IPS DF 6.9 (cell line): ENCODE results near the gene NPPB.

Source experiments
- DNase-seq: peaks from one replicate; pipeline ENCODE4 v3.0.0-alpha.2; 2013; ENCODE audit warnings: low read depth, low spot score
- H3K27ac ChIP-seq: one replicate; pipeline ENCODE4 v1.5.1; 2013; ENCODE audit warnings: low read length, control low read depth
- H3K27me3 ChIP-seq: 2 replicates; pipeline ENCODE4 v1.6.1; 2013; ENCODE audit warnings: mild to moderate bottlenecking, low read length; ENCODE audit not compliant: control insufficient read depth, insufficient read depth
- H3K36me3 ChIP-seq: 2 replicates; pipeline ENCODE4 v1.6.1; 2013; ENCODE audit warnings: low read length; ENCODE audit not compliant: control insufficient read depth, insufficient read depth
- H3K4me1 ChIP-seq: 2 replicates; pipeline ENCODE4 v1.6.1; 2013; ENCODE audit warnings: low read length; ENCODE audit not compliant: control insufficient read depth, insufficient read depth
- H3K4me3 ChIP-seq: 2 replicates; pipeline ENCODE4 v1.5.1; 2013; ENCODE audit warnings: mild to moderate bottlenecking, low read length
- H3K9me3 ChIP-seq: 2 replicates; pipeline ENCODE4 v1.6.1; 2013; ENCODE audit warnings: low read length, inconsistent platforms; ENCODE audit not compliant: control insufficient read depth, insufficient read depth
- WGBS: extraction: QIAGEN DNeasy Blood & Tissue Kit; methylation state at CpG from one replicate; pipeline ENCODE4 v1.1.7; 2013; ENCODE audit warnings: mixed read lengths, missing lambda C conversion rate; ENCODE audit not compliant: insufficient read length, insufficient coverage; 5-methylcytosine and 5-hydroxymethylcytosine counted together

The NPPB gene

DNA sequence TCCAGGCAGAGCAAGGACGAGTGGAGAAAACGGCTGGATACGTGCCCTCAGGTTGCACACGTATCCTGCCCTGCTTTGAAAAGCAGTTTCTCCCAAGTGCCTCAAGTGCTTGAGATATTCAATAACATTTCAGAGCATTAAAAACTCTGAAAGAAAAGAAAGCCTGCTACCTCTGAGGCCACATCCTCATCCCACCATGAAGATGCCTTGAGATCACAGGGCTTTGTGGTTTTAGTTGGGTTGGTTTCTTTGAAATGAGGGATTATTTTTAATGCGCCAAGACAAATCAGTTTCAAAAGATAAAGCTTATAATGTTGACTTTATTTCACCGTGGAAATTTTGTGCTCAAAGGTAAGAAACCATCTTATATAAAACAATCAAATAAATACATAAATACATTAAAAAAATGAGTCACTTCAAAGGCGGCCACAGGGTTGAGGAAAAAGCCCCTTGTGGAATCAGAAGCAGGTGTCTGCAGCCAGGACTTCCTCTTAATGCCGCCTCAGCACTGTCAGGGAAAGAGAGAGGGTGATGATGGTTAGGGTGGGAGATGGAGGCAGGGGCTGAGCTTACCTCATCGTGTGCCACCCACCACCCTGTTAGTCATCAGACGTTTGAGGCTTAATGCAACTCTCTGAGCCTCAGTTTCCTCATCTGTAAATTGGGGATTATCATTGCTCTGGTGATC, 1.4 kb downstream of the NPPB start:
- Histone ChIP-seq H3K36me3 (no peaks in the 10 kb centered on the region), H3K27ac (no peak overlapping the region), H3K4me3 (no peak overlapping the region), H3K4me1 (no peaks in the 10 kb centered on the region), H3K27me3 (peaks cover 5% of the 10 kb centered on the region; the same call in 1 of the 2 replicates), H3K9me3 (no peaks in the 10 kb centered on the region)
- WGBS, result no CpG with 5 or more reads among the region's 10 CpGs
- DNase-seq, result no peak

DNA sequence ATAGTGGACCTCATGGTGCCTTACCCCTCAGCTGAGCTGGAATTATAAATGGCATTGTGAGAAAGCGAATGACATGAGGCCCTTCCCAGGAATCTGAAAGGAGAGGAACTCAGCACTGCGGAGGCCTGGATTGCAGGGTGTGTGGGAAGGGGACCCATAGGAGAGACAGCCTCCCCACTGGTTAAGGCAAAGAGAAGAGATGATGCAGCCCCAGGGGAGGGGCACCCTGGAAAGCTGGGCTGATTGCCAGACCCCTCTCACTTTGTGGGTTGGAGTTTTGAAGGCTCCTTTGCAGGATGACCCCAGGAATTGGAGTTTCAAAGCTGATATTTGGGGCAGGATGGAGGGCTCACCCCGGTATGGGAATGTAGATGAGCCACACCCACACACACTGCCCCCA, 2.0 kb downstream of the NPPB start:
- H3K4me1 ChIP-seq, result no peaks in the 10 kb centered on the region
- no peak overlapping the region for H3K4me3 ChIP-seq
- WGBS, result no CpG with 5 or more reads among the region's 3 CpGs
- H3K27ac ChIP-seq, result no peak overlapping the region
- H3K27me3 ChIP-seq, result peaks cover 5% of the 10 kb centered on the region; the same call in 1 of the 2 replicates
- no peaks in the 10 kb centered on the region for H3K9me3 ChIP-seq
- DNase-seq, result no peak
- H3K36me3 ChIP-seq, result no peaks in the 10 kb centered on the region

DNA sequence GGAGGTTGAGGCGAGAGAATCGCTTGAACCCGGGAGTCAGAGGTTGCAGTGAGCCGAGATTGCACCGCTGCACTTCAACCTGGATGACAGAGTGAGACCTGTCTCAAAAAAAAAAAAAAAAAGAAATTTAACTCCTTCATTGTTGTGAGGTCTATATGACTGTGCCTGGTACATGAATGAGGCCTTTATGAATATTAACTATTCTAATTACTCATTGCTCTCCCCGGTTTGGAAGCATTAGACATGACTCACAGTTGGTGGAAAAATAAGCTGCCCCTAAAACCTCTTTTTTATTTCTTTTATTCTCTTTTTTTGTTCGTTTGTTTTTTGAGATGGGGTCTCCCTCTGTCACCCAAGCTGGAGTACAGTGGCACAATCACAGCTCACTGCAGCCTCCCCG, 3.3 kb downstream of the NPPB start:
- no peaks in the 10 kb centered on the region for H3K36me3 ChIP-seq
- no CpG with 5 or more reads among the region's 8 CpGs for WGBS
- H3K4me3 ChIP-seq, result no peak overlapping the region
- no peak overlapping the region for H3K27ac ChIP-seq
- H3K27me3 ChIP-seq, result peaks cover 5% of the 10 kb centered on the region; the same call in 1 of the 2 replicates
- no peaks in the 10 kb centered on the region for H3K9me3 ChIP-seq
- no peaks in the 10 kb centered on the region for H3K4me1 ChIP-seq
- no peak for DNase-seq

DNA sequence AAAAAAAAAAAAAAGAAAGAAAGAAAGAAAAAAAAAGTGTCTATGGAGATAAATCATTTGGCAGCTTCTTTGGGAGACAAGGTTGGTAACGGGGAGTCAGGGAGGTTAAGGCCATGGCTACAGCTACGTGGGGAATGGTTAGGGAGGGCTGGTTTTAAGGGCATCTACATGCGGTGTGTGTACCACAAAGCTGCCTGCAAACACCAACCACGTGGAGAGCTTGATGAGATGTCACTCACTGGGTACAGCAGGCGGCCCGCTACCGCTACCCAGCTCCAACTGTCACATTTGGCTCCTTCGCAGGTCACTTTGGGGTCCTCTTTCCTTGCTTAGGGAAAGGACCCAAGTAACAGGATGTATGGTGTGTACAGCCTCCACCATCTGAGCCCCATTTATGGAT, 4.2 kb downstream of the NPPB start:
- WGBS, result no CpG with 5 or more reads among the region's 8 CpGs
- Histone ChIP-seq H3K9me3 (no peaks in the 10 kb centered on the region), H3K27me3 (peaks cover 5% of the 10 kb centered on the region; the same call in 1 of the 2 replicates), H3K27ac (no peak overlapping the region), H3K36me3 (no peaks in the 10 kb centered on the region), H3K4me1 (no peaks in the 10 kb centered on the region), H3K4me3 (no peak overlapping the region)
- no peak for DNase-seq

DNA sequence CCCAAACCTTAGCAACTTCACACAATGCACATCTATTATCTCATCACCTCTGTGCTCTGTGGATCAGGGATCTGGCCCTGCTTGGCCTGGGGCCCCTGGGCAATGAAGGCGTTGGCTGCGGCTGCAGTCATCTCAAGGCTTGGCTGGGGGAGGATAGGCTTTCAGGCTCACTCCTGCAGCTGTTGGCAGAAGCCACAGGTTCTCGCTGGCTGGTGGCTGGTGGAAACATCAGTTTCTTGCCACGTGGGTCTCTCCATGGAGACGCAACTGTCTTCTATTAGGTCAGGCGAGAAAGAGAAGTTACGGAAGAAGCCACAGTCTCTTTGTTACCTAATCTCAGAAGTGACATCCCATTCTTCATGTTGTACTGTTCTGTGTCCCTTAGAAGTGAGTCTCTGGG, 7.6 kb downstream of the NPPB start:
- Histone ChIP-seq H3K9me3 (no peaks in the 10 kb centered on the region), H3K36me3 (no peaks in the 10 kb centered on the region), H3K4me1 (no peaks in the 10 kb centered on the region), H3K4me3 (no peak overlapping the region), H3K27me3 (no peaks in the 10 kb centered on the region), H3K27ac (no peak overlapping the region)
- no CpG with 5 or more reads among the region's 7 CpGs for WGBS
- DNase-seq, result no peak

DNA sequence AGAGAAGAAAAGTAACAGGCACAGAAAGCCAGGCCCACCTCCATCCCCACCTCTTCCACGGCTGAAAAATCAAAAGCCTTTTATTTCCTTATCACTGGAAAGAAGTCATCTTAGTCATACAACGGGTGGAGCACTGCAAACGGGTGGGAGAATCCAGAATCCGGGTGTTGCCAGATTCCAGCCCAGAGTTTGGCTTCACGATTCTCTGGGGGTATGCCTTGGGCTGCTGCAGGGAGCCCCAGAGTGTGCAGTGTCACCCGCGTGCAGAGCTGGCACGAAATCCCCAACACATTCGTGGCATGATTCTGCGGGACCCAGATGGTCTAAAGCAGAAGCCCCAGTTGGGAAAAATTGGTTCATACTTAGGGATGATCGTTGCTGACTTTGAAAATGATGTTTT, 8.6 kb downstream of the NPPB start:
- no peaks in the 10 kb centered on the region for H3K27me3 ChIP-seq
- WGBS, result no CpG with 5 or more reads among the region's 11 CpGs
- no peak overlapping the region for H3K4me3 ChIP-seq
- no peak for DNase-seq
- peaks cover 3% of the 10 kb centered on the region; the same call in 1 of the 2 replicates for H3K36me3 ChIP-seq
- no peak overlapping the region for H3K27ac ChIP-seq
- H3K9me3 ChIP-seq, result no peaks in the 10 kb centered on the region
- no peaks in the 10 kb centered on the region for H3K4me1 ChIP-seq

DNA sequence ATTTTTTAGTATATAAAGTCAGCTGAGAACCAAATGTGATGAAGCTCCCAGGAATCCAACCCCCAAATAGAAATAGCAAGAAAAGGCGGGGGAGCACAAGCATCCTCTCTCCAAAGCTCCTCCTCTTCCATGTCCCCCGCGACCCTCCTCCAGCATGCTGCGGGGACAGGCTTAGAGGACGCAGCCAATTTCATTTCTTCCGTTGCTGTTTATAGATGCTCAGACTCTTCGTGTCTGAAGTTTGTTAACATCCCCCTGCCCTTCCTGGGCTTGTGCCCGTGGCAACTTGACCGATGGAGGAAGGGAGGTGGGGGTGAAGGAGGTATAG, 10.4 kb downstream of the NPPB start:
- Histone ChIP-seq H3K9me3 (no peaks in the 10 kb centered on the region), H3K36me3 (peaks cover 3% of the 10 kb centered on the region; the same call in 1 of the 2 replicates), H3K4me3 (no peak overlapping the region), H3K27ac (no peak overlapping the region), H3K4me1 (no peaks in the 10 kb centered on the region), H3K27me3 (no peaks in the 10 kb centered on the region)
- DNase-seq, result no peak
- no CpG with 5 or more reads among the region's 9 CpGs for WGBS

DNA sequence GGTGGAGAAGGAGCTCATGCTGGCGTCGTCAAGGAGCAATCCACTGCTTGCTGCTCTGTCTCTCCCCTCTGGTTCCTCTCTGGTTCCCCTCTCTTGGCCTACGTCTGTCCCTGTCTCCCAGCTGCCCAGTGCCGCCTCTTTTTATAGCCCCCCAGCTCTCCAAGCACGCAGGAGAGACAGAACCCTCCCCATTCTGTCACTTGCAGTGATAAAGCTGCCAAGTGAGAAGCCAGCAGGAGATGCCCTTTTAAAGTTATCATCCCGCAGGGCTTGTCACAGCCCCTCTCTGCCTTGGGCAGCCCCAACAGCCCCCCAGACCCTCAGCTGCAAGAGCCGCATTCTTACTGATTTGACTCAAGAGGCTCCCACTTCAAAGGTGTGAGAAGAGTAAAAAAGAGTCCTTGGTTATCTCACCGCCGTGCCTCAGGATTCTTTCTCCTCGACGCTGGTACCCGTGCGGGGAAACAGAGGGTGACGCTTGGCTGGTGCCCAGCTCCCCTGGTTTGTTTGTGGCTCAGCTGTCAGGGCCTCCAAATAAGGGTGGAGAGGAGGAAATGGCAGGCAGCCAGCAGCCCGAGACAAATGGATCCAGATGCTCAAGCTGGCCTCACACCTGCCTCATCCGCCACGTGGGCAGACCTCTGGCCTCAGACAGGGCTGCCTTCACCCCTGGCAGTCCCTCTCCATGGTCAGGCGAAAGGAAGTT, 10.9 kb downstream of the NPPB start, which contains the start of gene NPPA:
TSS of gene NPPA (minus strand) at position 117 of the 706 bp plus-strand sequence. CDS start at position 18, 99 bp downstream.
- WGBS, result no CpG with 5 or more reads among the region's 18 CpGs
- peaks cover 3% of the 10 kb centered on the region; the same call in 1 of the 2 replicates for H3K36me3 ChIP-seq
- no peaks in the 10 kb centered on the region for H3K27me3 ChIP-seq
- no peak within 1 kb of the TSS for H3K4me3 ChIP-seq
- no peaks in the 10 kb centered on the region for H3K9me3 ChIP-seq
- no peak within 1 kb of the TSS for H3K27ac ChIP-seq
- DNase-seq, result no peak
- H3K4me1 ChIP-seq, result no peaks in the 10 kb centered on the region

DNA sequence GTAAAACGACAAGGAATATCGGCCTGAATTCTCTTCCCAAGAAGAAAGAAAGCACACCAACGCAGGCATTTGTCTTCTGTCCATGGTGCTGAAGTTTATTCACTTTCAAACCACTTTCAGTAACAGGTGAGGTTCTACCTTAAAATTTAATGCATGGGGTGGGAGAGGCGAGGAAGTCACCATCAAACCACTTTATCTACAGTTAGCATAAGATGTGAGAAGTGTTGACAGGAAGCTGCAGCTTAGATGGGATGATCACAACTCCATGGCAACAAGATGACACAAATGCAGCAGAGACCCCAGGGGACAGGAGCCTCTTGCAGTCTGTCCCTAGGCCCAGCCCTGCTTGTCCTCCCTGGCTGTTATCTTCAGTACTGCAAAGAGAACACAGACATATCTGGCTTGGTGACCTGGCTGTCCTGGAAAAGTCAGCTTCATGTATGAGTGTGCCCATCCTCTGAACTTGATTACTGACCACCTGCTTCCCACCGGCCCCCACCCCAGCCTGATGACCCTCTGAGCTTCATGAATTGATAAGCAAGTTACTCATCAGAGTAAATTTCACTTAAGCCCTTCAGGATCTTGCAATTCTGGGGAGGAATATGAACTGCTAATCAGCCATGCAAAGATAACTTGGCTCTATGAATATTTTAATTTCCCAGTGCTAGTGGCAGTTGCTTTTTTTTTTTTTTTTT, 13.0 kb downstream of the NPPB start:
- WGBS, result no CpG with 5 or more reads among the region's 5 CpGs
- DNase-seq, result no peak
- Histone ChIP-seq H3K4me1 (no peaks in the 10 kb centered on the region), H3K27ac (no peak overlapping the region), H3K36me3 (peaks cover 22% of the 10 kb centered on the region), H3K9me3 (no peaks in the 10 kb centered on the region), H3K27me3 (no peaks in the 10 kb centered on the region), H3K4me3 (no peak overlapping the region)

DNA sequence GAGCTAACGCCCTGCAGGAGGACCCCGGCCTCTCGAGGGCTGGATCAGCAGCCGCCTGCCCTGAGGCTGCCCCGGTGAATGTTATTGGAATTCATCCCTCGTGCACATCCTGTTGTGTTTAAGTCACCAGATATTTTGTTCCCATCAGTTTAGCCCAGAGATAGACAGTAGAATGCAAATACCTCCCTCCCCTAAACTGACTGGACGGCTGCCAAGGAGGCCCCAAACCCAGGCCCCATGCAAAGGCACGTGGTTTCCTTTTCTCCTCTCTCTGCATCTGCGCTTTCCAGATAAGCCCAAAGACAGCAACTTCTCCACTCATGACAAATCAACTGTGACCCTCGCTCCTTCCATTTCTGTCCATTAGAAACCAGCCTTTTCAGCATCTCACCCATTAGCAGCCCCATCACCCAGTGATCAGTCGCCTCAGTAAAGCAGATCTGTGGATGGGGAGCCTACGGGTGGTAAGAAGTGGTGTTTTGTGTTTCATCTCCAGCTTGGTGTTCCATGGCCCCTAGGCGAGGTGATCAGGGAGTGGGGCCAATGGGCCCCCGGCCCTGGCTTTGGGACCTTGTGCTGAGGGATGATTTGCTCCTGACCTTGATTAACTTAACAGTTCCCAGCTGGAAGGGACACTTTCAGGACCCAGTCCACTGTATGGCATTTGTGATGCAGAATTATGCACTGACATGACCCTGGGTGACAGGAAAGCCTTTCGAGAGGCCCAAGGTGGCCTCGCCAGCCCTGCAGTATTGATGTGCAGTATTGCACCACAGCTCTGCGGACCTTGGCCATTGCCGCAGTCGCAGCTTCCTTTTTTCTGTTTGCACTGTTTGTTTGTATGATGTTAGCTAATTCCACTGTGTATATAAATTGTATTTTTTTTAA, 16.3 kb downstream of the NPPB start:
- no peak for DNase-seq
- H3K27ac ChIP-seq, result no peak overlapping the region
- no peaks in the 10 kb centered on the region for H3K9me3 ChIP-seq
- no peak overlapping the region for H3K4me3 ChIP-seq
- no CpG with 5 or more reads among the region's 19 CpGs for WGBS
- no peaks in the 10 kb centered on the region for H3K27me3 ChIP-seq
- H3K36me3 ChIP-seq, result peaks cover 43% of the 10 kb centered on the region
- H3K4me1 ChIP-seq, result no peaks in the 10 kb centered on the region
